Panc1 (cell line): Measurements from ENCODE around the gene HS3ST3A1. TPM values are rescaled to one million over a fixed set of nuclear protein-coding genes. Genes with fewer than 3 reads are reported as not detected.

Experiments
- ATAC-seq: fragments of 200-7000 bp; cut with Tn5 transposase; 2 replicates; pipeline ENCODE4 v1.9.1; 2020; ENCODE audit warnings: mild to moderate bottlenecking, moderate library complexity
- BruUV-seq: library from RNA; stranded (reverse); fragments of 400-500 nt; replicated peaks from 2 replicates; lab custom pipeline; 2021; lab: Mats Ljungman, UMichigan
- CTCF ChIA-PET: fragments of 300-600 bp; sonication (Branson Sonifier 250); formaldehyde crosslinking; loops from one replicate; lab custom pipeline; 2022; ENCODE audit warnings: antibody characterized with exemption; lab: Charles Lee
- POLR2A ChIA-PET: fragments of 300-600 bp; sonication (Branson Sonifier 250); formaldehyde crosslinking; loops from one replicate; lab custom pipeline; 2022; ENCODE audit warnings: antibody characterized with exemption; lab: Charles Lee
- DNase-seq: peaks from one replicate; pipeline ENCODE4 v3.0.0-alpha.2; 2010; ENCODE audit warnings: low read depth, low spot score
- H3K27ac ChIP-seq: 2 replicates; pipeline ENCODE4 v1.5.1; 2011; ENCODE audit warnings: mild to moderate bottlenecking, low read length, inconsistent platforms
- H3K27me3 ChIP-seq: fragments of 200-500 bp; sonication (Bioruptor generic); 2 replicates; pipeline ENCODE4 v1.6.0; 2014; ENCODE audit warnings: low read length, inconsistent platforms; ENCODE audit not compliant: control insufficient read depth, insufficient read depth
- H3K36me3 ChIP-seq: fragments of 200-500 bp; sonication (Bioruptor generic); 2 replicates; pipeline ENCODE4 v1.5.1; 2014; ENCODE audit warnings: inconsistent platforms, mild to moderate bottlenecking, low read length, moderate library complexity; ENCODE audit not compliant: control insufficient read depth, insufficient read depth
- H3K4me1 ChIP-seq: 2 replicates; pipeline ENCODE4 v1.5.1; 2011; ENCODE audit warnings: inconsistent platforms, mild to moderate bottlenecking, low read length, moderate library complexity; ENCODE audit not compliant: control insufficient read depth, insufficient read depth
- H3K4me3 ChIP-seq, 2 experiments: 2 replicates each; pipeline ENCODE4 v1.5.1; 2011 to 2012; ENCODE audit warnings: low read depth in 2 of 2, low read length in 2 of 2, mild to moderate bottlenecking in 2 of 2, inconsistent platforms in 1 of 2, moderate library complexity in 1 of 2
- H3K9me3 ChIP-seq: fragments of 200-500 bp; sonication (Bioruptor generic); 2 replicates; pipeline ENCODE4 v1.5.1; 2014; ENCODE audit warnings: low read depth, mild to moderate bottlenecking, inconsistent platforms, low read length, moderate library complexity; ENCODE audit not compliant: control insufficient read depth, insufficient read depth
- POLR2AphosphoS5 ChIP-seq: IDR thresholded peaks from 2 replicates; pipeline ENCODE4 v1.6.1; 2012; ENCODE audit warnings: mild to moderate bottlenecking, low read depth, low read length, moderate library complexity
- SIN3A ChIP-seq: IDR thresholded peaks from 2 replicates; pipeline ENCODE4 v1.6.1; 2012; ENCODE audit warnings: low read depth, mild to moderate bottlenecking, low read length, moderate library complexity, borderline replicate concordance; ENCODE audit not compliant: insufficient read depth
- TCF7L2 ChIP-seq: IDR thresholded peaks from 2 replicates; pipeline ENCODE4 v1.6.1; 2011; ENCODE audit warnings: mild to moderate bottlenecking, low read depth, low read length, inconsistent platforms
- in situ Hi-C: cut with HindIII; loops from 2 replicates; pipeline ENCODE4 v1.10.0; 2016; ENCODE audit warnings: low sequenced_read_pairs, low pct_unique_long_range_greater_than_20kb
- intact Hi-C: fragments of 100-400 bp; cut with micrococcal nuclease; formaldehyde crosslinking; loops from one replicate; pipeline ENCODE4 v1.10.0; 2022; ENCODE audit not compliant: unreplicated experiment
- total RNA-seq: library from RNA; stranded (reverse); gene quantifications from one replicate; pipeline ENCODE4 v1.2.1, GENCODE V29; 2021; ENCODE audit not compliant: unreplicated experiment
- TF ChIP-seq, protein P1 (sequence below), 2 experiments: IDR thresholded peaks; 2 replicates each; pipeline ENCODE4 v1.6.1; 2011 to 2012; ENCODE audit warnings: low read depth in 2 of 2, control low read depth in 1 of 2, low read length in 1 of 2, mild to moderate bottlenecking in 1 of 2, moderate library complexity in 1 of 2; ENCODE audit not compliant: insufficient read depth in 1 of 2
- TF ChIP-seq, protein P2 (sequence below): fragments of 450-650 bp; IDR thresholded peaks from 2 replicates; pipeline ENCODE4 v1.5.1; 2017; ENCODE audit warnings: mild to moderate bottlenecking

HS3ST3A1 gene
- total RNA-seq, 1 experiment from 2014 or later = 0.31 TPM

DNA sequence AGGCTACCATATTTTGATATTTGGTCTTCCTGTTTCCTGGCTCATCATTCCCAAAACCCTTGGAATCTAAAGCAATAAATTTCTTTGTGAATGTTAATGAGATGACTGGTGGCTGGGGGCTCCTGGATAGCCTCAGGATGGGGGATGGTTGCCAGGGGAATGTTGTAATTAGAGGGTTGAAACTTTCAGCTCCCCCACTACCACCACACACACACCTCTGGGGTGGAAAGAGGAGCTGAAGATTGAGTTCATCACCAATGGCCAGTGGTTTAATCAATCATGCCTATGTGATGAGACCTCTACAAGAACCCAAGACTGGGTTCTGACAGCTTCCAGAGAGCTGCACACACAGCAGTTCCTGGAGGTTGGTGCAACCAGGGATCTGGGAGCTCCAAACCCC is 59.1 kb downstream of the HS3ST3A1 start:
- no peaks in the 10 kb centered on the region for H3K27me3 ChIP-seq
- in situ Hi-C loops (no loop called here), intact Hi-C loops (no loop called here)
- ChIA-PET POLR2A (no interaction called here), CTCF (no interaction called here)
- ATAC-seq (no peak), DNase-seq (no peak)
- BruUV-seq = no TSS peak
- H3K27ac ChIP-seq = no peak overlapping the region
- no peak overlapping the region for H3K4me3 ChIP-seq
- no peaks in the 10 kb centered on the region for H3K4me1 ChIP-seq
- H3K36me3 ChIP-seq = no peaks in the 10 kb centered on the region
- TF ChIP-seq, protein P1, sequence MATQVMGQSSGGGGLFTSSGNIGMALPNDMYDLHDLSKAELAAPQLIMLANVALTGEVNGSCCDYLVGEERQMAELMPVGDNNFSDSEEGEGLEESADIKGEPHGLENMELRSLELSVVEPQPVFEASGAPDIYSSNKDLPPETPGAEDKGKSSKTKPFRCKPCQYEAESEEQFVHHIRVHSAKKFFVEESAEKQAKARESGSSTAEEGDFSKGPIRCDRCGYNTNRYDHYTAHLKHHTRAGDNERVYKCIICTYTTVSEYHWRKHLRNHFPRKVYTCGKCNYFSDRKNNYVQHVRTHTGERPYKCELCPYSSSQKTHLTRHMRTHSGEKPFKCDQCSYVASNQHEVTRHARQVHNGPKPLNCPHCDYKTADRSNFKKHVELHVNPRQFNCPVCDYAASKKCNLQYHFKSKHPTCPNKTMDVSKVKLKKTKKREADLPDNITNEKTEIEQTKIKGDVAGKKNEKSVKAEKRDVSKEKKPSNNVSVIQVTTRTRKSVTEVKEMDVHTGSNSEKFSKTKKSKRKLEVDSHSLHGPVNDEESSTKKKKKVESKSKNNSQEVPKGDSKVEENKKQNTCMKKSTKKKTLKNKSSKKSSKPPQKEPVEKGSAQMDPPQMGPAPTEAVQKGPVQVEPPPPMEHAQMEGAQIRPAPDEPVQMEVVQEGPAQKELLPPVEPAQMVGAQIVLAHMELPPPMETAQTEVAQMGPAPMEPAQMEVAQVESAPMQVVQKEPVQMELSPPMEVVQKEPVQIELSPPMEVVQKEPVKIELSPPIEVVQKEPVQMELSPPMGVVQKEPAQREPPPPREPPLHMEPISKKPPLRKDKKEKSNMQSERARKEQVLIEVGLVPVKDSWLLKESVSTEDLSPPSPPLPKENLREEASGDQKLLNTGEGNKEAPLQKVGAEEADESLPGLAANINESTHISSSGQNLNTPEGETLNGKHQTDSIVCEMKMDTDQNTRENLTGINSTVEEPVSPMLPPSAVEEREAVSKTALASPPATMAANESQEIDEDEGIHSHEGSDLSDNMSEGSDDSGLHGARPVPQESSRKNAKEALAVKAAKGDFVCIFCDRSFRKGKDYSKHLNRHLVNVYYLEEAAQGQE (IDR thresholded peaks at IDR 0.05; ENCODE audit: insufficient read depth in 1 of 2, low read depth in 2 of 2, low read length in 1 of 2) = no peak
- TF ChIP-seq POLR2AphosphoS5 (no peak), SIN3A (no peak), TCF7L2 (no peak)
- TF ChIP-seq, protein P2, sequence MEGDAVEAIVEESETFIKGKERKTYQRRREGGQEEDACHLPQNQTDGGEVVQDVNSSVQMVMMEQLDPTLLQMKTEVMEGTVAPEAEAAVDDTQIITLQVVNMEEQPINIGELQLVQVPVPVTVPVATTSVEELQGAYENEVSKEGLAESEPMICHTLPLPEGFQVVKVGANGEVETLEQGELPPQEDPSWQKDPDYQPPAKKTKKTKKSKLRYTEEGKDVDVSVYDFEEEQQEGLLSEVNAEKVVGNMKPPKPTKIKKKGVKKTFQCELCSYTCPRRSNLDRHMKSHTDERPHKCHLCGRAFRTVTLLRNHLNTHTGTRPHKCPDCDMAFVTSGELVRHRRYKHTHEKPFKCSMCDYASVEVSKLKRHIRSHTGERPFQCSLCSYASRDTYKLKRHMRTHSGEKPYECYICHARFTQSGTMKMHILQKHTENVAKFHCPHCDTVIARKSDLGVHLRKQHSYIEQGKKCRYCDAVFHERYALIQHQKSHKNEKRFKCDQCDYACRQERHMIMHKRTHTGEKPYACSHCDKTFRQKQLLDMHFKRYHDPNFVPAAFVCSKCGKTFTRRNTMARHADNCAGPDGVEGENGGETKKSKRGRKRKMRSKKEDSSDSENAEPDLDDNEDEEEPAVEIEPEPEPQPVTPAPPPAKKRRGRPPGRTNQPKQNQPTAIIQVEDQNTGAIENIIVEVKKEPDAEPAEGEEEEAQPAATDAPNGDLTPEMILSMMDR = no peak
- H3K9me3 ChIP-seq = no peaks in the 10 kb centered on the region

DNA sequence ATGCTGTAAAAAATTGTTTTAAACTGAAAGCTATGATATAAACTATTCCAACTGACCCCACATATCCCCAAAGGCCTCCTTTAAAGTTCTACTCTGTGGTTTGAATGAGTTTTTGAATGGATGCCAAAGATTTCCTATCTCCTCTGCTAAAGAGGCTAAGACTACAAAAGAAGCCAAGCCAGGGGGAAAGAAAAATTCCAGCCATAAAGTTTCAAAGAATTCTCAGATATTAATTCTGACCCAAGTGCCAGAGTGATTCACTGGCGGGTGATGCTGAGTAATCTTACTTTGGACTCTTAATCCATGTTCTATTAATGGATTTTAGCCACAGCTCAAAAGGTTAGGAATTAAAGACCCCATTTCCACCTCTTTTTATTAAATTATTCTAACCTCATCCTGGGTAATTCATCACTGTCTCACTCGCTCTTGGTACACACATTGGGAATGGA is 60.7 kb downstream of the HS3ST3A1 start:
- in situ Hi-C loops (no loop called here), intact Hi-C loops (no loop called here)
- H3K4me1 ChIP-seq = no peaks in the 10 kb centered on the region
- no peaks in the 10 kb centered on the region for H3K27me3 ChIP-seq
- H3K36me3 ChIP-seq = no peaks in the 10 kb centered on the region
- CTCF ChIA-PET = no interaction called here
- no peak overlapping the region for H3K4me3 ChIP-seq
- no peaks in the 10 kb centered on the region for H3K9me3 ChIP-seq
- POLR2A ChIA-PET = no interaction called here
- H3K27ac ChIP-seq = no peak overlapping the region
- DNase-seq (no peak), ATAC-seq (no peak)
- no TSS peak for BruUV-seq
- TF ChIP-seq POLR2AphosphoS5 (no peak), TCF7L2 (no peak), SIN3A (no peak)
- TF ChIP-seq, protein P1 (IDR thresholded peaks at IDR 0.05; ENCODE audit: insufficient read depth in 1 of 2, low read depth in 2 of 2, low read length in 1 of 2) = no peak
- TF ChIP-seq, protein P2 = no peak
